GM19099 (cell line): ENCODE data around the gene ADGRF4.

Experiments used
- POLR2A ChIP-seq: IDR thresholded peaks from 3 replicates; pipeline ENCODE4 v1.6.1; 2011; ENCODE audit warnings: low read depth; ENCODE audit not compliant: insufficient read length; ENCODE audit errors: extremely low read depth

ADGRF4 gene

GRCh38 chr6:47714802-47715201, 16.4 kb downstream of the ADGRF4 start:
- TF ChIP-seq POLR2A, result no peak

GRCh38 chr6:47715782-47716181, 17.4 kb downstream of the ADGRF4 start:
- no peak for TF ChIP-seq POLR2A

GRCh38 chr6:47716207-47716606, 17.8 kb downstream of the ADGRF4 start:
- TF ChIP-seq POLR2A, result no peak

- no peak for TF ChIP-seq POLR2A
Measured at GRCh38 chr6:47718571-47718970, 20.2 kb downstream of the ADGRF4 start.

- TF ChIP-seq POLR2A, result no peak
Measured at GRCh38 chr6:47721189-47721588, 22.8 kb downstream of the ADGRF4 start.

- no peak for TF ChIP-seq POLR2A
Measured at GRCh38 chr6:47722194-47722593, 23.8 kb downstream of the ADGRF4 start.

- no peak for TF ChIP-seq POLR2A
Measured at GRCh38 chr6:47724300-47724699, 25.9 kb downstream of the ADGRF4 start.

GRCh38 chr6:47727391-47727790, 29.0 kb downstream of the ADGRF4 start:
- TF ChIP-seq POLR2A, result no peak

GRCh38 chr6:47729019-47729418, 30.6 kb downstream of the ADGRF4 start:
- no peak for TF ChIP-seq POLR2A

GRCh38 chr6:47729457-47729856, 31.1 kb downstream of the ADGRF4 start:
- no peak for TF ChIP-seq POLR2A

GRCh38 chr6:47733879-47734558, 35.6 kb downstream of the ADGRF4 start:
- no peak for TF ChIP-seq POLR2A

- no peak for TF ChIP-seq POLR2A
Measured at GRCh38 chr6:47734831-47735481, 36.6 kb downstream of the ADGRF4 start.

GRCh38 chr6:47736083-47736700, 37.8 kb downstream of the ADGRF4 start:
- no peak for TF ChIP-seq POLR2A

GRCh38 chr6:47737406-47737805, 39.0 kb downstream of the ADGRF4 start:
- TF ChIP-seq POLR2A, result no peak

GRCh38 chr6:47740714-47741113, 42.3 kb downstream of the ADGRF4 start:
- TF ChIP-seq POLR2A, result no peak

- TF ChIP-seq POLR2A, result no peak
Measured at GRCh38 chr6:47741807-47742206, 43.4 kb downstream of the ADGRF4 start.
